Measurements from ENCODE around the gene UCP3.

The UCP3 gene, protein sequence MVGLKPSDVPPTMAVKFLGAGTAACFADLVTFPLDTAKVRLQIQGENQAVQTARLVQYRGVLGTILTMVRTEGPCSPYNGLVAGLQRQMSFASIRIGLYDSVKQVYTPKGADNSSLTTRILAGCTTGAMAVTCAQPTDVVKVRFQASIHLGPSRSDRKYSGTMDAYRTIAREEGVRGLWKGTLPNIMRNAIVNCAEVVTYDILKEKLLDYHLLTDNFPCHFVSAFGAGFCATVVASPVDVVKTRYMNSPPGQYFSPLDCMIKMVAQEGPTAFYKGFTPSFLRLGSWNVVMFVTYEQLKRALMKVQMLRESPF

DNA sequence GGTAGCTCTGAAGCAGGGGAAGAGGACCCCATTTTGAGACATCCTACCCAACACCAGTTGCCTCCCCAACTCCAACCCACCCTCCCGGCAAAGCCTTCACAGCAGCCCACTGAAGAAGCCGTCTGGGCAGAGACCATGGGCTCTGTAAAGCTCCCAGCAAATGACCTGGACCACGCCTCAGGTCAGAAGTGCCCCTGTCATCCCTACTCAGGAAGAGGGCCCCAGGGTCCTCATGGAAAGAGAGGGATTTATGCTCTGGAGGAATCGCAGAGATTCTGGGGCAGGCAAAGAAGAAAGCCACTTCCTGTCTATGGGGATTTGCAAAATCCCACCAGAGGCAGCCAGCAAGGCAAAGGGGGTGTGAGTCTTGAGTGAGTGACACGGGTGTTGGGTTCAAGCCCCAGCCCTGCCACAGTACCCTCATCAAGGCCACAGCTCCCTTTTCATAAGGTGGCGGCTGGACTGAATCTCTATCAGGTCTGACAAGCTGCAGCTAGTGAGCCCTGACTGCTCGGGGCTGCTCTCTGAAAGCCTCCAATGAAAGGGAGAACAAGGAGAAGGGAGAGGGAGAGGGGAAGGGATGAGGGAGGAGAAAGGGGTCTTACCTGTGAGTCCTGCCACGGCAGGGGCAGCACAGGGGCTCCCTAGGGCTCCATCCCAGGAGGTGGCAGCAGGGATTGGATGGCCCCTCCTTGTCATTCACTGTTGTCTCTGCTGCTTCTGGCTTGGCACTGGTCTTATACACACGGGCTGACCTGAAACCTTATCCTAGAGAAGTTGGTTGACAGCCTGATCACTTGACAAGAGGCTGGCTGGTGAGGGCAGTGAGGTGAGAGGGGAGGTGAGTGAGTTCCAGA is at the start of gene UCP3:
UCP3 (minus strand) TSS at position 713 of the 857 bp plus-strand sequence. CDS start 2,043 bp downstream, outside the sequence.
- no peak within 1 kb of the TSS for H3K4me3 ChIP-seq (ENCODE audit: control insufficient read depth, low read depth, low read length)
- TF ChIP-seq, protein P1, sequence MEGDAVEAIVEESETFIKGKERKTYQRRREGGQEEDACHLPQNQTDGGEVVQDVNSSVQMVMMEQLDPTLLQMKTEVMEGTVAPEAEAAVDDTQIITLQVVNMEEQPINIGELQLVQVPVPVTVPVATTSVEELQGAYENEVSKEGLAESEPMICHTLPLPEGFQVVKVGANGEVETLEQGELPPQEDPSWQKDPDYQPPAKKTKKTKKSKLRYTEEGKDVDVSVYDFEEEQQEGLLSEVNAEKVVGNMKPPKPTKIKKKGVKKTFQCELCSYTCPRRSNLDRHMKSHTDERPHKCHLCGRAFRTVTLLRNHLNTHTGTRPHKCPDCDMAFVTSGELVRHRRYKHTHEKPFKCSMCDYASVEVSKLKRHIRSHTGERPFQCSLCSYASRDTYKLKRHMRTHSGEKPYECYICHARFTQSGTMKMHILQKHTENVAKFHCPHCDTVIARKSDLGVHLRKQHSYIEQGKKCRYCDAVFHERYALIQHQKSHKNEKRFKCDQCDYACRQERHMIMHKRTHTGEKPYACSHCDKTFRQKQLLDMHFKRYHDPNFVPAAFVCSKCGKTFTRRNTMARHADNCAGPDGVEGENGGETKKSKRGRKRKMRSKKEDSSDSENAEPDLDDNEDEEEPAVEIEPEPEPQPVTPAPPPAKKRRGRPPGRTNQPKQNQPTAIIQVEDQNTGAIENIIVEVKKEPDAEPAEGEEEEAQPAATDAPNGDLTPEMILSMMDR (IDR thresholded peaks at IDR 0.05; ENCODE audit: control insufficient read depth, insufficient read depth, low read depth, low read length, missing control alignments): no peak
- DNase-seq (ENCODE audit: low read depth): no peak

DNA sequence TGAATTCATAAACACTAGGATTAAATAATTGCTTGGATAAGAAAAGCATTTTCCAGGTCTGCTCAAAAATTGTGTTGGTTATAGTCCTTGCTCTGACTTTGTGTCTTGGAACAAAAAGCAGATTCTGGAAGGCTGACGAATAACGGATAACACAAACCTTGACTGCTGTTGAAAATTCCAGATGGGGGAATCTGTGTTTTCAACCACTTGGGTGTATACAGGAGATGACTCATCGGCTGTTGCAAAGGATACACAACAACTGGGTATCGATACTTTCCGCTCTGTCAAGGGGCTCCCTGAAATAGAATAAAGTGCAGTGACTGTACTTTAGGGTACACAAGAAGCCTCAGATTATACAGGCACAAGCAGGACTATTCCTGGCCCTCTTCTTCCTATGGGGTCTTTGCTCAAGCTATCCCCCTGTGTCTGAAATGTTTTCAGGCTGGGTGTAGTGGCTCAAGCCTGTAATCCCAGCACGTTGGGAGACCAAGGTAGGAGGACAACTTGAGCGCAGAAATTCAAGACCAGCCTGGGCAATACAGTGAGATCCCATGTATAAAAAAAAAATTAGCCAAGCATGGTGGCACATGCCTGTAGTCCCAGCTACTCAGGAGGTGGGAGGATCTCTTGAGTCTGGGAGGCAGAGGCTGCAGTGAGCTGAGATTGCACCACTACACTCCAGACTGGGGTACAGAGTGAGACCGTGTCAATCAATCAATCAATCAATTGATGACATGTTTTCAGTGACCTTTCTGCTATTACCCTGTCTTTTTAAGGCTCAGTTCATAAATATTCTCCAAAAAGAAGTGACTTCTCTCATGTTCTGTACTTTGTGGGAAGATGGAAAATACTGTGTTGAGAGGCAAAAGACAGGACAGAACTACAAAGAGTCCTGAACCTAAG is 48.6 kb upstream of the UCP3 start:
- TF ChIP-seq, protein P1 (IDR thresholded peaks at IDR 0.05; ENCODE audit: control insufficient read depth, insufficient read depth, low read depth, low read length, missing control alignments): no peak
- no peak for DNase-seq (ENCODE audit: low read depth)
- H3K4me3 ChIP-seq (ENCODE audit: control insufficient read depth, low read depth, low read length): no peak overlapping the region

DNA sequence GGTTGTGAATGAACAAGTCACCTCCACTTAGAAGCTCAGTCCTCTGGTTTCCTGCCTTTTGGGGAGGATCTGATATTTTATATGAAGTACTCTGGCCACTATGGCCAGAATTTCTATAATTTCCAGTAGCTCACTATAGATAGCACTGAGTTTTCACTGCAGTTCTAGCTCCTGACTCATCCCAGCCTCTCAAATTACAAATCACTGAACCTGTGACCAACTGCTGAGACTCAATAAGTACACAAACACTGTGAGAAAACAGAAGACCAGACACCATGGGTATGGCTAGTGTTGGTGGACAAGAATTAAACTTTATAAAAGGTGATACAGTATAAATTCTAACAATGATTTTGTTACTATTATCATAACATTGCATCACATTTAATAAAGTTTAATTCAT is 47.1 kb upstream of the UCP3 start:
- no peak for DNase-seq (ENCODE audit: low read depth)
- no peak overlapping the region for H3K4me3 ChIP-seq (ENCODE audit: control insufficient read depth, low read depth, low read length)
- TF ChIP-seq, protein P1 (IDR thresholded peaks at IDR 0.05; ENCODE audit: control insufficient read depth, insufficient read depth, low read depth, low read length, missing control alignments): no peak

DNA sequence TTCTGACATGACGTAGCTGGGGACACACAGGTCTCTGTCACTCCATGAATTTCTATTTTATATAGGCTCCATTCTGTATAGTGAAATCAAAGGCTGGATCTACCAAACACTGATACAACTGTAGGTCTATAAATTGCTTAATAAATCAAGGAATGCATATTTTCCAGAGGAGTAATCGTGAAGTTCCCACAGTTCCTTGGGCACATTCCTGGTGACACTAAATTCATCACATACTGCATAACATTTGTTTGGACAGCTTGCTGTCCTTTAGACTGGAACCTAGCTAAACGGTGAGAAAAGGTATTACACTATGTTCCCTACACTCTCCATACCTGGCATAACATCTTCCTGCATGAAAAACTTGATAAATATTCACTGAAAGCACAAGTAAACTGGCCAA is 41.6 kb upstream of the UCP3 start:
- TF ChIP-seq, protein P1 (IDR thresholded peaks at IDR 0.05; ENCODE audit: control insufficient read depth, insufficient read depth, low read depth, low read length, missing control alignments): no peak
- no peak for DNase-seq (ENCODE audit: low read depth)
- H3K4me3 ChIP-seq (ENCODE audit: control insufficient read depth, low read depth, low read length): no peak overlapping the region

DNA sequence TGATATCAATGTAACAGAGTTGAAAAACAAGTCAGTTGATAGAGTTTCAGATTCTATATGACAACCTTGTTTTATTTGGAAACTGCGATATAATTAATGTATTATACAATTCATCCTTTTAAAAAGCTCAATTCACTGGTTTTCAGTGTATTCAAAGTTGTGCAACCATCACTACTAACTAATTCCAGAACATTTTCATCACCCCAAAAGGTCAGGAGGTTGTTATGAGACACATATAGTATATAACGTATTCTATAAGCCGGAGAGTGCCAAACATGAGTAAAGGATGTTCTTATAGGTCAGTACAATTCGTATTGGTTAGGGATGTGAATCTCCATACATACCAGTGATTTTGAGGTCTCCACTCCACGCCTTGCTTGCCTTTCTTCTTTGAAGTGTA is 40.1 kb upstream of the UCP3 start:
- no peak overlapping the region for H3K4me3 ChIP-seq (ENCODE audit: control insufficient read depth, low read depth, low read length)
- TF ChIP-seq, protein P1 (IDR thresholded peaks at IDR 0.05; ENCODE audit: control insufficient read depth, insufficient read depth, low read depth, low read length, missing control alignments): no peak
- no peak for DNase-seq (ENCODE audit: low read depth)

DNA sequence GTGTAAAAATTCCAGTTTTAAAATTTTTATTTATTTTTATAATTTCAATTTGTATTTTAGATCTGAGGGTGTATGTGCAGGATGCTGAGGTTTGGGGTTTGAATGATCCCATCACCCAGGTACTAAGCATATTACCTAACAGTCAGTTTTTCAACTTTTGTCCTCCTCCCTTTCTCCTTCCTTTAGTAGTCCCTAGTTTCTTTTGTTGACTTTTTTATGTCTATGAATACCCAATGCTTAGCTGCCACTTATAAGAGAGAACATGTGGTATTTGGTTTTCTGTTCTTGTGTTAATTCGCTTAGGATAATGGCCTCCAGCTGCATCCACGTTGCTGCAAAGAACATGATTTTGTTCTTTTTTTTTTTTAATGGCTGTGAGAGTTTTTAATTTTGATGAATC is 35.7 kb upstream of the UCP3 start:
- DNase-seq (ENCODE audit: low read depth): no peak
- H3K4me3 ChIP-seq (ENCODE audit: control insufficient read depth, low read depth, low read length): no peak overlapping the region
- TF ChIP-seq, protein P1 (IDR thresholded peaks at IDR 0.05; ENCODE audit: control insufficient read depth, insufficient read depth, low read depth, low read length, missing control alignments): no peak
